A549 (cell line): ENCODE results near the gene PAK1IP1.

Experiments
- CTCF ChIP-seq: fragments of >200 bp; sonication (Bioruptor Twin); formaldehyde crosslinking; IDR thresholded peaks from 3 replicates; pipeline ENCODE4 v1.5.1; 2016
- POLR2A ChIP-seq: IDR thresholded peaks from 2 replicates; pipeline ENCODE4 v1.6.1; 2012; ENCODE audit warnings: mild to moderate bottlenecking, low read length
- RFX5 ChIP-seq: fragments of 450-650 bp; IDR thresholded peaks from 2 replicates; pipeline ENCODE4 v1.7.1; 2014; ENCODE audit warnings: antibody characterized with exemption, mild to moderate bottlenecking, moderate library complexity
- RNF2 ChIP-seq: fragments of 200-600 bp; sonication (generic); IDR thresholded peaks from 2 replicates; pipeline ENCODE4 v1.6.1; 2016; ENCODE audit warnings: low read depth, mild to moderate bottlenecking, antibody characterized with exemption, moderate library complexity, borderline replicate concordance

GRCh38 chr6:10687582-10687981 lies 7.2 kb upstream of the PAK1IP1 start:
- TF ChIP-seq CTCF = no peak
- no peak for TF ChIP-seq RFX5
- TF ChIP-seq RNF2 = no peak
- no peak for TF ChIP-seq POLR2A
